ENCODE measurements around the gene CDKN2B-AS1. TPM values are rescaled to one million over a fixed set of nuclear protein-coding genes. Genes with fewer than 3 reads are reported as not detected.

Gene CDKN2B-AS1
- total RNA-seq, 1 donor from 2014 or later = 6.5 TPM

Other genes with a start within 250 kb of the CDKN2B-AS1 start
- 42.3 and 47.4 TPM in 2 replicates for gene MTAP, start 192.2 kb upstream of the CDKN2B-AS1 start, total RNA-seq
- gene CDKN2A, start 399 bp upstream of the CDKN2B-AS1 start, total RNA-seq = 22.9 and 23.3 TPM in 2 replicates
- gene CDKN2B, start 14.5 kb downstream of the CDKN2B-AS1 start, total RNA-seq = 9.2 and 9.4 TPM in 2 replicates